Heart left ventricle (tissue), 13 donors: Measurements from ENCODE around the gene RAB11FIP2.

ENCODE experiments used
- POLR2A ChIP-seq, 2 donors: fragments of 450-650 bp; IDR thresholded peaks; one replicate each; pipeline ENCODE4 v1.6.1; 2017; ENCODE audit warnings: antibody characterized with exemption in 2 of 2, mild to moderate bottlenecking in 2 of 2, moderate library complexity in 2 of 2
- TF ChIP-seq, protein P1 (sequence below), 12 donors: fragments of 200-600 bp; sonication (generic) in 4 of 12; IDR thresholded peaks; one replicate each; pipeline versions ENCODE4 v1.5.0 to v1.8.0; 2018 to 2022; ENCODE audit warnings: antibody characterized with exemption in 12 of 12, mild to moderate bottlenecking in 5 of 12
- donor health status: ischemic (EF 13 %, LVEDD 7.1; RV severe dilation, severe dysfunction).
- donor health status: DM: no; HTN: yes; CAD: no.
- donor health status: DM: no; HTN: no; CAD: no.
- donor health status: ischemic (EF 25% LVEDD 6.9; RV normal size, moderate dysfunction).
- donor health status: ischemic (EF 25% LVEDD 5.7; RV mildly dilated, moderate dysfunction).
- donor health status: ischemic (EF 35%, LVEDD 5.7; RV mildly dilated, moderate dysfunction).
- donor health status: nonischemic (EF 11% LVEDD 7.7; RV severe dilation, severe dysfunction).
- donor health status: DM: yes; HTN: yes; CAD: no.
- donor health status: PGD.
- donor health status: ischemic (EF 29% LVEDD 5.4; RV normal size, mild dysfunction).
- donor health status: nonischemic (EF 23%, LVEDD 6.1; RV moderate dilation, normal function).

DNA sequence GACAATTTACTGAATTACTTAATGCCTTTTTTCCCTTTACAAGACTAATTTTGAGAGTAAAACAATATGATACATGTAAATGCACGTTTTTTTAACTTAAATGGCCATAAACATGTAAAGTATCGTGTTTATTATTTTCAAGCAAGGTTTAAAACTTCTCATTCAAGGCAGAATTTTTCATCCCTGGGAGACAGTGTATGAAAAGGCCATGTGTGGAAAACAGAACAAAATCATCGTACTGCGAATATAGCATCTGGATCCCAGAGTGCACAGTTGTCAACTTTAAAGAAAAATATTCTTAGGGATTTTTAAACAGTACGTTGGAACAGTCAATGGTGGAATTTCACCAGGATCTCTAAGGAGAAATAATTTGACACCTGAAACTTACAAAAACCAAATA lies 1.1 kb upstream of the RAB11FIP2 start:
- TF ChIP-seq, protein P1, sequence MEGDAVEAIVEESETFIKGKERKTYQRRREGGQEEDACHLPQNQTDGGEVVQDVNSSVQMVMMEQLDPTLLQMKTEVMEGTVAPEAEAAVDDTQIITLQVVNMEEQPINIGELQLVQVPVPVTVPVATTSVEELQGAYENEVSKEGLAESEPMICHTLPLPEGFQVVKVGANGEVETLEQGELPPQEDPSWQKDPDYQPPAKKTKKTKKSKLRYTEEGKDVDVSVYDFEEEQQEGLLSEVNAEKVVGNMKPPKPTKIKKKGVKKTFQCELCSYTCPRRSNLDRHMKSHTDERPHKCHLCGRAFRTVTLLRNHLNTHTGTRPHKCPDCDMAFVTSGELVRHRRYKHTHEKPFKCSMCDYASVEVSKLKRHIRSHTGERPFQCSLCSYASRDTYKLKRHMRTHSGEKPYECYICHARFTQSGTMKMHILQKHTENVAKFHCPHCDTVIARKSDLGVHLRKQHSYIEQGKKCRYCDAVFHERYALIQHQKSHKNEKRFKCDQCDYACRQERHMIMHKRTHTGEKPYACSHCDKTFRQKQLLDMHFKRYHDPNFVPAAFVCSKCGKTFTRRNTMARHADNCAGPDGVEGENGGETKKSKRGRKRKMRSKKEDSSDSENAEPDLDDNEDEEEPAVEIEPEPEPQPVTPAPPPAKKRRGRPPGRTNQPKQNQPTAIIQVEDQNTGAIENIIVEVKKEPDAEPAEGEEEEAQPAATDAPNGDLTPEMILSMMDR (IDR thresholded peaks at IDR 0.05), result no peak
- no peak for TF ChIP-seq POLR2A (IDR thresholded peaks at IDR 0.05)
